DOHH2 (cell line): Measurements from ENCODE around the gene BORCS8.

ENCODE experiments used
- H3F3A ChIP-seq: fragments of 200-600 bp; sonication (generic), shearing (Covaris generic); 2 replicates; pipeline ENCODE4 v1.6.0; 2016; ENCODE audit warnings: antibody characterized with exemption, mild to moderate bottlenecking; ENCODE audit not compliant: control insufficient read depth, insufficient read depth
- H3K27ac ChIP-seq: fragments of 200-600 bp; sonication (generic); 2 replicates; pipeline ENCODE4 v1.5.1; 2014; ENCODE audit warnings: low read depth, mild to moderate bottlenecking, low read length, moderate library complexity
- H3K27me3 ChIP-seq: fragments of 200-600 bp; sonication (generic); 2 replicates; pipeline ENCODE4 v1.6.1; 2014; ENCODE audit warnings: mild to moderate bottlenecking, low read length, mixed read lengths; ENCODE audit not compliant: control insufficient read depth
- H3K36me3 ChIP-seq: fragments of 200-600 bp; sonication (generic); 2 replicates; pipeline ENCODE4 v1.6.1; 2014; ENCODE audit warnings: mild to moderate bottlenecking, low read length, moderate library complexity, mixed read lengths; ENCODE audit not compliant: control insufficient read depth
- H3K4me1 ChIP-seq: fragments of 200-600 bp; sonication (generic); 2 replicates; pipeline ENCODE4 v1.6.1; 2014; ENCODE audit warnings: mild to moderate bottlenecking, low read length, mixed read lengths; ENCODE audit not compliant: control insufficient read depth
- H3K4me2 ChIP-seq: fragments of 200-600 bp; sonication (generic); 2 replicates; pipeline ENCODE4 v1.6.0; 2014; ENCODE audit warnings: mild to moderate bottlenecking, low read length, moderate library complexity
- H3K4me3 ChIP-seq: fragments of 200-600 bp; sonication (generic); 2 replicates; pipeline ENCODE4 v1.5.1; 2014; ENCODE audit warnings: mild to moderate bottlenecking, low read length, mixed read lengths
- H3K79me2 ChIP-seq: fragments of 200-600 bp; sonication (generic); 2 replicates; pipeline ENCODE4 v1.6.1; 2014; ENCODE audit warnings: mild to moderate bottlenecking, low read length, mixed read lengths; ENCODE audit not compliant: control insufficient read depth
- H3K9me2 ChIP-seq: fragments of 200-600 bp; sonication (generic); replicated peaks from 2 replicates; pipeline ENCODE4 v1.6.1; 2014; ENCODE audit warnings: mild to moderate bottlenecking, low read length, mixed read lengths; ENCODE audit not compliant: control insufficient read depth
- H3K9me3 ChIP-seq: fragments of 200-600 bp; sonication (generic); 2 replicates; pipeline ENCODE4 v1.6.1; 2014; ENCODE audit warnings: antibody characterized with exemption, low read length, mixed read lengths; ENCODE audit not compliant: control insufficient read depth, insufficient read depth
- H4K20me1 ChIP-seq: fragments of 200-600 bp; sonication (generic); 2 replicates; pipeline ENCODE4 v1.6.0; 2014; ENCODE audit warnings: low read depth, mild to moderate bottlenecking, antibody characterized with exemption, low read length, moderate library complexity; ENCODE audit not compliant: control insufficient read depth, insufficient read depth
- EZH2phosphoT487 ChIP-seq: fragments of 200-600 bp; sonication (generic); IDR thresholded peaks from 2 replicates; pipeline ENCODE4 v1.6.1; 2017; ENCODE audit warnings: borderline replicate concordance, mild to moderate bottlenecking, antibody characterized with exemption, low read length, moderate library complexity, mixed read lengths
- TF ChIP-seq, protein P1 (sequence below): fragments of 200-600 bp; sonication (generic); IDR thresholded peaks from one replicate; pipeline ENCODE4 v1.5.1; 2014; ENCODE audit warnings: antibody characterized with exemption, mild to moderate bottlenecking, low read depth, low read length; ENCODE audit not compliant: poor library complexity, severe bottlenecking

BORCS8 gene

DNA sequence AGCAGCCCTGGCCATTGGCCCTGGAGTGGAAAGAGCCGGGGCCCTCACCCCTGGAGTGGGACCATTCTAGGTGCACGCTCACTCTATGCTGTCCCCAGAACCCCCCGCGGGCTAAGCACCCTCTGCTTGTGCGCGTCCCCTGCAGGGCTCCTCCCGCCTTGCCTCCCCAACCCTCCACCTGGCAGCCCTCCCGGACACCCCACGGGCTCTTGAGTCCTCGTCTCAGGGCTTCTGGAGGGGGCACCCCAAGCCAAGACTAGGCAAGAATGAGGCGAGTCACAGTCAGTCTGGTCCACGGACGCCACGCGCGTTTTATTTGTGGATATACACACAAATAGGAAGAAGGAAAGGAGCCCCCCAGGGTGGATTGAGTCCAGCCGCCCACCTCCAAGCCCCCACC is 46.7 kb downstream of the BORCS8 start:
- Histone ChIP-seq H3K4me3 (peak overlapping the region; percentile 24; the same call in 1 of the 2 replicates), H3K4me2 (peak overlapping the region; percentile 50), H3K27me3 (no peaks in the 10 kb centered on the region), H4K20me1 (no peaks in the 10 kb centered on the region), H3K27ac (peak overlapping the region; percentile 78), H3F3A (peaks cover 50% of the 10 kb centered on the region), H3K9me2 (no peaks in the 10 kb centered on the region), H3K9me3 (no peaks in the 10 kb centered on the region), H3K4me1 (peaks cover 65% of the 10 kb centered on the region), H3K36me3 (peaks cover 57% of the 10 kb centered on the region), H3K79me2 (peaks cover 3% of the 10 kb centered on the region; the same call in 1 of the 2 replicates)
- no peak for TF ChIP-seq EZH2phosphoT487
- TF ChIP-seq, protein P1, sequence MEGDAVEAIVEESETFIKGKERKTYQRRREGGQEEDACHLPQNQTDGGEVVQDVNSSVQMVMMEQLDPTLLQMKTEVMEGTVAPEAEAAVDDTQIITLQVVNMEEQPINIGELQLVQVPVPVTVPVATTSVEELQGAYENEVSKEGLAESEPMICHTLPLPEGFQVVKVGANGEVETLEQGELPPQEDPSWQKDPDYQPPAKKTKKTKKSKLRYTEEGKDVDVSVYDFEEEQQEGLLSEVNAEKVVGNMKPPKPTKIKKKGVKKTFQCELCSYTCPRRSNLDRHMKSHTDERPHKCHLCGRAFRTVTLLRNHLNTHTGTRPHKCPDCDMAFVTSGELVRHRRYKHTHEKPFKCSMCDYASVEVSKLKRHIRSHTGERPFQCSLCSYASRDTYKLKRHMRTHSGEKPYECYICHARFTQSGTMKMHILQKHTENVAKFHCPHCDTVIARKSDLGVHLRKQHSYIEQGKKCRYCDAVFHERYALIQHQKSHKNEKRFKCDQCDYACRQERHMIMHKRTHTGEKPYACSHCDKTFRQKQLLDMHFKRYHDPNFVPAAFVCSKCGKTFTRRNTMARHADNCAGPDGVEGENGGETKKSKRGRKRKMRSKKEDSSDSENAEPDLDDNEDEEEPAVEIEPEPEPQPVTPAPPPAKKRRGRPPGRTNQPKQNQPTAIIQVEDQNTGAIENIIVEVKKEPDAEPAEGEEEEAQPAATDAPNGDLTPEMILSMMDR, result no peak

DNA sequence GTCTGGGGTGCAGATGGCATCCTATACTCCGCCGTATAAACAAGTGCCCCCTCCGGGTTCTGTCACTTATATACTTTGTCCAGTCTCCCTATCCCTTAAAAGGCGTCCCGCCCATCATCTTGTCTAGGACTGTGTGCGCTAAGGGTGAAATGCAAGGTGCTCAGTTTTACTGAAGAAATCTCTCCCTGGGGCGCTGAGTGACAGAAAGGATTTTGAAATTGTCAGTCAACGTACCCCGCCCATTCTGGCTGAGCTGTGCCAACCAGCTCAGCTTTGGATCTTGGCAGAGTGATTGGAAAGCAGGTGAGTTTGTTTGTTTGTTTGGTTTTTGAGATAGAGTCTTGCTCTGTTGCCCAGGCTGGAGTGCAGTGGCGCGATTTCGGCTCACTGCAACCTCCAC is 49.6 kb downstream of the BORCS8 start:
- H3F3A ChIP-seq, result peaks cover 48% of the 10 kb centered on the region
- TF ChIP-seq EZH2phosphoT487, result no peak
- TF ChIP-seq, protein P1, result no peak
- no peak overlapping the region for H3K27ac ChIP-seq
- H3K4me2 ChIP-seq, result no peak overlapping the region
- no peaks in the 10 kb centered on the region for H3K9me2 ChIP-seq
- H3K9me3 ChIP-seq, result no peaks in the 10 kb centered on the region
- no peaks in the 10 kb centered on the region for H4K20me1 ChIP-seq
- H3K4me1 ChIP-seq, result peaks cover 63% of the 10 kb centered on the region
- H3K27me3 ChIP-seq, result no peaks in the 10 kb centered on the region
- no peak overlapping the region for H3K4me3 ChIP-seq
- H3K79me2 ChIP-seq, result peaks cover 8% of the 10 kb centered on the region
- peaks cover 33% of the 10 kb centered on the region for H3K36me3 ChIP-seq

DNA sequence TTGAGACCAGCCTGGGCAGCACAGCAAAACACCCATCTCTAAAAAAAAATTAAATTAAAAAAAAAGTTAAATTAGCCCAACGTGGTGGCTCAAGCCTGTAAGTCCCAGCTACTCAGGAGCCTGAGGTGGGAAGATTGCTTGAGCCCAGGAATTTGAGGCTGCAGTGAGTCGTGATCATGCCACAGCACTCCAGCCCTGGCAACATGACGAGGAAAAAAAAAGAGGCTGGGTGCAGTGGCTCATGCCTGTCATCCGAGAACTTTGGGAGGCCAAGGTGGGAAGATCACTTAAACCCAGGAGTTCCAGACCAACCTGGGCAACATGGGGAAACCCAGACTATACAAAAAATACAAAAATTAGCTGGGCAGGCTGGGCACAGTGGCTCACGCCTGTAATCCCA is 51.5 kb downstream of the BORCS8 start:
- Histone ChIP-seq H3K9me2 (no peaks in the 10 kb centered on the region), H3K79me2 (peaks cover 15% of the 10 kb centered on the region), H3K4me1 (peaks cover 51% of the 10 kb centered on the region), H3K4me3 (no peak overlapping the region), H4K20me1 (no peaks in the 10 kb centered on the region), H3K27me3 (no peaks in the 10 kb centered on the region), H3K4me2 (no peak overlapping the region), H3K27ac (no peak overlapping the region), H3K9me3 (no peaks in the 10 kb centered on the region), H3F3A (peaks cover 43% of the 10 kb centered on the region), H3K36me3 (peaks cover 17% of the 10 kb centered on the region)
- no peak for TF ChIP-seq EZH2phosphoT487
- TF ChIP-seq, protein P1, result no peak
